Measurements from ENCODE around the gene TXNDC16. TPM values are rescaled to one million over a fixed set of nuclear protein-coding genes. Genes with fewer than 3 reads are reported as not detected.

The TXNDC16 gene
- total RNA-seq, 1 donor: 6.9 TPM

DNA sequence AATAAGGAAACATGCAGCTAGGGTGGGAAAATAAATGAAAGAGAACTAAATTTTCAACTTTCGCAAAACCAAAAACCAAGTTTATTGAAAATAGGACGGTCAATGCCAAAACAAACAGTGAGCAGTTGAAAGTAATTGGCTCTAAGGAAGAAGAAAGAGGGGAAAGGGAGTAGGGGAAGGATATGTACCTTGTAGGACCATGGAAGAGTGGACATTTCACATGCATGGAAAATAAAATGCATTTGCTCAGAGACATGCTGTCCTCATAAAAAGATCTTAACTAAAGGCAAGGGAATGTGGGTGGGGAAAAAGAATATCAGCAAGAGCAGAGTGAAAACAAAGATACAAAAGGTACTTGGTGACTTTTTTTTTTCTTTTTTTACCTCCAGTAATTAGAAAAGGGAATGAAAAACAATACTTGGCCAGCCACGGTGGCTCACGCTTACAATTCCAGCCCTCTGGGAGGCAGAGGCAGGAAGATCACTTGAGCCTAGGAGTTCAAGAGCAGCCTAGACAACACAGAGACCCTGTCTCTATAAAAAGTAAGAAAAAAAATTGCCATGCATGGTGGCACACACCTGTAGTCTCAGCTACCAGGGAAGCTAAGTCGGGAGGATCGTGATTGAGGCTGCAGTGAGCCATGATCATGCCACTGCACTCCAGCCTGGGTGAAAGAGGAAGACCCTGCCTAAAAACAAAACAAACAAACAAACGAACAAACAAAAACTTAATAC is 6.6 kb downstream of the TXNDC16 start:
- DNase-seq (ENCODE audit: low read depth): no peak
- H3K4me3 ChIP-seq (ENCODE audit: low read depth, low read length): no peak overlapping the region
- no peak for TF ChIP-seq CTCF (IDR thresholded peaks at IDR 0.05; ENCODE audit: insufficient read depth, low read length)

GRCh38 chr14:52538623-52539022 is 13.7 kb downstream of the TXNDC16 start:
- DNase-seq (ENCODE audit: low read depth): no peak
- H3K4me3 ChIP-seq (ENCODE audit: low read depth, low read length): no peak overlapping the region
- no peak for TF ChIP-seq CTCF (IDR thresholded peaks at IDR 0.05; ENCODE audit: insufficient read depth, low read length)

DNA sequence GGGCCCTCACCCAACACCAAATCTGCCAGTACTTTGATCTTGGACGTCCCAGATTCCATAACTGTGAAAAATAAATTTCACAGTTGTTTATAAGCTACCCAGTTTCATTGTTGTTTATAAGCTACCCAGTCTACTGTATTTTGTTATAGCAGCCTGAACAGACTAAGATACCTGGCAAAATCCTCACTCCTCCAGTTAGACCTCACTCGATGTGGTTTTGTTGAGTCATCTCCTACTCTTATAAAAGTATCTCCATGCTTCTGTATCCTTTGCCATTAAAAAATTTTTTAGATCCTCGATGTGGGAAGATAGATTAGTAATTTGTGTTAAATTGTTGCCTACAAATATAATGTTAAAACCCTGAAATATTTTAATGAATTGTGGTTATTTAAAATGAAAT is 16.0 kb downstream of the TXNDC16 start:
- H3K4me3 ChIP-seq (ENCODE audit: low read depth, low read length): no peak overlapping the region
- no peak for DNase-seq (ENCODE audit: low read depth)
- TF ChIP-seq CTCF (IDR thresholded peaks at IDR 0.05; ENCODE audit: insufficient read depth, low read length): no peak

- no peak overlapping the region for H3K4me3 ChIP-seq (ENCODE audit: low read depth, low read length)
- no peak for TF ChIP-seq CTCF (IDR thresholded peaks at IDR 0.05; ENCODE audit: insufficient read depth, low read length)
- DNase-seq (ENCODE audit: low read depth): no peak
These were observed 20.8 kb downstream of the TXNDC16 start for GRCh38 chr14:52531481-52531880.

GRCh38 chr14:52527052-52527451 is 25.3 kb downstream of the TXNDC16 start:
- TF ChIP-seq CTCF (IDR thresholded peaks at IDR 0.05; ENCODE audit: insufficient read depth, low read length): no peak
- H3K4me3 ChIP-seq (ENCODE audit: low read depth, low read length): no peak overlapping the region
- no peak for DNase-seq (ENCODE audit: low read depth)

- no peak for DNase-seq (ENCODE audit: low read depth)
- H3K4me3 ChIP-seq (ENCODE audit: low read depth, low read length): no peak overlapping the region
- no peak for TF ChIP-seq CTCF (IDR thresholded peaks at IDR 0.05; ENCODE audit: insufficient read depth, low read length)
These were observed 29.5 kb downstream of the TXNDC16 start for GRCh38 chr14:52522581-52523345.

All from fibroblast of the aortic adventitia (primary cell).